ENCODE measurements around the gene SFXN5. TPM values are rescaled to one million over a fixed set of nuclear protein-coding genes. Genes with fewer than 3 reads are reported as not detected.

Gene SFXN5
- total and polyA plus RNA-seq, 2 donors (not counting 3 experiments of a cell fraction or from before 2014, with no cell fraction given) = 18.7 to 28.6 TPM

GRCh38 chr2:73109431-73110167, 38.1 kb upstream of the SFXN5 start:
- POLR2A ChIA-PET = no interaction called here
- Histone ChIP-seq H3K36me3 (ENCODE audit: control insufficient read depth in 2 of 2, extremely low read depth in 1 of 2, insufficient read depth in 2 of 2, low read length in 2 of 2) (peaks cover 0 to 4% of the 10 kb centered on the region in 2 experiments), H3K79me2 (ENCODE audit: control insufficient read depth, insufficient read depth, low read length) (peaks cover 68% of the 10 kb centered on the region), H3K4me2 (ENCODE audit: insufficient read depth, low read length) (no peak overlapping the region), H3K4me3 (replicated peaks in 1 of 3; ENCODE audit: insufficient read depth in 1 of 3, low read depth in 1 of 3, low read length in 3 of 3) (no peak overlapping the region), H3K9ac (replicated peaks; ENCODE audit: extremely low read depth, insufficient read depth, low read length) (no peak overlapping the region), H3K9me1 (replicated peaks; ENCODE audit: control insufficient read depth, extremely low read depth, insufficient read depth, low read length) (no peaks in the 10 kb centered on the region), H4K20me1 (replicated peaks; ENCODE audit: control insufficient read depth, extremely low read depth, insufficient read depth, low read length) (no peaks in the 10 kb centered on the region), H3K27ac (ENCODE audit: insufficient read depth, low read depth, low read length) (no peak overlapping the region), H3K9me3 (replicated peaks; ENCODE audit: control insufficient read depth, insufficient read depth, low read length) (no peaks in the 10 kb centered on the region), H2AFZ (ENCODE audit: low read depth, low read length) (no peak overlapping the region), H3K27me3 (ENCODE audit: control insufficient read depth in 2 of 2, insufficient read depth in 2 of 2, low read length in 2 of 2) (no peaks in the 10 kb centered on the region), H3K4me1 (ENCODE audit: control insufficient read depth, extremely low read depth, insufficient read depth, low read length) (peaks cover 25% of the 10 kb centered on the region)
- TF ChIP-seq POLR2AphosphoS5 (IDR thresholded peaks at IDR 0.05; ENCODE audit: insufficient read depth, low read depth, low read length) = no peak
- TF ChIP-seq MAX (IDR thresholded peaks at IDR 0.05; ENCODE audit: insufficient read depth, insufficient read length) = no peak
- TF ChIP-seq EZH2 (IDR thresholded peaks at IDR 0.05; ENCODE audit: borderline replicate concordance, low read depth, low read length, severe bottlenecking) = no peak
- TF ChIP-seq MYC (IDR thresholded peaks at IDR 0.05; ENCODE audit: low read depth, low read length) = no peak
- no peak for TF ChIP-seq JUN (IDR thresholded peaks at IDR 0.05; ENCODE audit: borderline replicate concordance, insufficient read depth, insufficient read length, low read depth)
- no peak for TF ChIP-seq GATA2 (IDR thresholded peaks at IDR 0.05; ENCODE audit: insufficient read depth, insufficient read length, low read depth, low read length)
- TF ChIP-seq POLR2A (IDR thresholded peaks at IDR 0.05; ENCODE audit: low read depth, low read length) = no peak
- no peak for TF ChIP-seq CTCF (IDR thresholded peaks at IDR 0.05; ENCODE audit: extremely low read depth in 1 of 2, insufficient read depth in 1 of 2, low read depth in 1 of 2, low read length in 2 of 2)
- no peak for TF ChIP-seq FOS (IDR thresholded peaks at IDR 0.05; ENCODE audit: borderline replicate concordance, insufficient read depth, low read length)
- dilution Hi-C loops (cut with MboI; ENCODE audit: extremely low pct_ligation_motif_present, low sequenced_read_pairs) = no loop called here
- FAIRE-seq = no peak
- no peak for DNase-seq (ENCODE audit: low read depth, low spot score)
- intact Hi-C loops (cut with micrococcal nuclease) = loop anchor here (2.0 kb wide), 1 partner anchor 47 kb away; no protein-coding TSS in a partner anchor
- BruUV-seq (replicated peaks) = no TSS peak
- CTCF ChIA-PET = interaction anchor here (0.8 to 6.6 kb wide), 7 partner anchors 17 to 68 kb away, joined by 3 to 69 read pairs (median 3); no protein-coding TSS in a partner anchor
